NCI-H2196 (cell line): ENCODE results near the gene ETV3.

Experiments
- DNase-seq: peaks from one replicate; lab custom pipeline; 2025; ENCODE audit not compliant: unreplicated experiment; lab: John Stamatoyannopoulos, UW

The ETV3 gene

DNA sequence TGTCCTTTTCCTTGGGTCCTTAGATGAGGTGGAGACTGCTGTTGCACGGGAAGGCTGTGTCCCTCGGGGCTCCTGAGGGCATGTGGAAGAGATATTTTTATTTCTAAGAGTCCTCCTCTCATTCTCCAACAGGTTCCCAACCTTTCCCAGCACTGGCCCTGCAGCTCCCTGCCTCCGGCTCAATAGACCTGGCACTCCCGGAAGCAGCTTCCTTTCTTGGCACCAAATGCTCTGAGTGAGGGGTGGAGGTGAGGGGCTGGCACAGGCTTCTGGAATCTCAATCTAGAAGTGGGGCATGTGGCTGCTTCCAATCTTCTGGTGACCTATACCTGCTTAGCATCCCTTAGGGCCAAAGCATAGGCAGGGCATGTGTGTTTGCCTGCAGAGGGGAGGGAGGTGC, 43.1 kb downstream of the ETV3 start:
- no peak for DNase-seq

DNA sequence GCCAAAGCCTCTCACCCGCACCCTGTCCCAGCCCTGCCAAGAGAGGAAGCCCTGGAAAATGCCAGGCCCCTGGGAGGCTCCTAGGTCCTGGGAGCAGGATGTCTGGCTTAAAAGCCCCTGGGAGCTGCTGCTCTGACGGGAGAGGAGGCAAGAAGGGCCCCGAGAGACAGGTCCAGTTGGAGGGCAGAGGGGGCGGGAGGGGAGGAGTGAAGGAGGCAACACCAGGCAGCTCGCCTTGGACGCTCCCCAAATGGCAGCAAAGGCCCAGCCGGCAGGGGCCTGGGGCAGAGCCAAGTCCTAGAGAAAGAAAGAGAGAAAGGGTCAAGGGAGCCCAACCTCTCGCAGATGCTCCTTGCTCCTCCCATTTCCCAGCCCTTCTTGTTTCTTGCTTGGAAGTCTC, 45.4 kb downstream of the ETV3 start:
- no peak for DNase-seq

DNA sequence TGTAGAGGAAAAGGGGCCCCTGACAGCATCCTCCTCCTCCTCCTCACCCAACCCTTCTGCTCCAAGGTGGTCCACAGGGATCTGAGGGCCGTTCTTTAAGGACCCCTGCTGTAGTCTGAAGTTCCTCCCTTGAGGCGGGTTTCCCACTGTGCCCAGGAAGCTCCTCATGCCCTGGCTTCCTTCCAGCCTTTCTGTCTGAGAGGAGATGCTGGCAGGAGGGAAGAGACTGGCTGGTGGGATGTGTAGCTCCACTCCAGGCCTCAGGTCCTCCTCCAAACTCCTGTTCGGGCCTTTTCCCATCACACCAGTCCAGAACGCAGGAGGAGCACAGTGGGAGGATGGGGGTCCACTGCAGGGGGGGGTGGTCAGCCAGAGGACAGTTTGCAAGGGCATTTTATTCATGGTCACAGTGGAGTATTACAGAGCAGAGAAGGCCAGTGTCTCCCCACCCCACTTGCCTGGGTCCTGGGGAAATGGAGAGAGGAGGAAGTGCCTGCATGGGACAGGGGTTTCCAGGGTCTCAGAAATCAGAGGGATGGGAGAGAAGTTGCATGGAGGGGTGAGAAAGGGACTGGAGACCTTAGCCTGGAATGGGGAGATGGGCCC, 46.4 kb downstream of the ETV3 start:
- no peak for DNase-seq

DNA sequence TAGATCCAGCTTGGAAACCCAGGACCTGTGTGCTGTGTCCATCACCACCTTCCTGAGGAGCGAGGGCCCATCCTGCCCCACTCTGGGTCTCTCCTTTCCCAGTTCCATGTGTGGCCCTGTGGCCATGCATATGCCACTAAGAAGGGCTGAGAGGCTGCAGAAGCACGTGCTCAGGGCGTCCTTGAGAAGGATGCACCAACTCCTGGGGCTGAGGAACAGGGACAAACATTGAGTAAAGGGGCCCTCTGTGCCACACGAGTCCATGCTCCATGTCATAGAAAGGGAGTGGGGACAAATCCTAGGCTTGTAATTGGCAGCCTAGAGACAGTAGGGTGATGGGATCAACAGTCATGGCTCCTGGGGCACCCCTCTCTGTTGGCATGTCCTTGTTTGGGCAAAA, 47.0 kb downstream of the ETV3 start:
- no peak for DNase-seq

DNA sequence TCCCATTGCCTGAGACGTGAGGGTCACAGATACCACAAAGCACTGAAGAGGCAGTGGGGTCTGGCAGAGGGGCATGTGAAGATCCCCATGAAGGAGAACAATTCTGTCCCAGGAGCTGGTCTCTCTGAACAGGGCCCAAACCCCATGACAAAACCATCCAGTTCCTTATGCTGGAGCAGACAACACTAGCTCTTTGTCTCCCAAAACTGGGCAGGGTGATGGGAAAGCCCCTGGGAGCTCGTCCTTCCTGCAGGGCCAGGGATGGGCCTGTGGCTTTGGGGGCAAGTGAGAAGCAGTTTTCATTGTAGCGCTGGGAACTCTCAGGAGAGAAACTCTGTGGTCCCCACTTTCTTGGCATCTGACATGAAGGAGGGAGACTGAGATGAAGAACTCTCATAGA, 47.4 kb downstream of the ETV3 start:
- no peak for DNase-seq

DNA sequence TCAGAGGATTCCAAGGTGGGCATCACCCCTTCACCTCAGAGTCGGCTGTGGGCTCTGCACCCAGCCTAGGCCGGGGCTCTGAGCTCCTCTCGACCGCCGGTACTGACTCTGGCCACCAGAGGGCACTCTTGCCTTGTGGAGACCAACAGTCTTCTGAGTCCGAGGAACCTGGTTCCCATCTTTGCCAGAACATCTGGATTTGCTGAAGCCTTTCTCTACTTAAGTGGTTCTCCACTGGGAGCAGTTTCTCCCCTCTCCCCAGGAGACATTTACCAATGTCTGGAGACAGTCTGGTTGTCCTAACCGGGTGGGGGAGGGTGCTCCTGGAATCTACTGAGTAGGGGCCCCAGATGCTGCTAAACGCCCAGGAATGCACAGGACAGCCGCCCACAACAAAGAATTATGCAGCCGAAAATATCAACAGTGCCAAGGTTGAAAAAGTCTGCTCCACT, 48.0 kb downstream of the ETV3 start:
- DNase-seq, result peak; percentile 91

DNA sequence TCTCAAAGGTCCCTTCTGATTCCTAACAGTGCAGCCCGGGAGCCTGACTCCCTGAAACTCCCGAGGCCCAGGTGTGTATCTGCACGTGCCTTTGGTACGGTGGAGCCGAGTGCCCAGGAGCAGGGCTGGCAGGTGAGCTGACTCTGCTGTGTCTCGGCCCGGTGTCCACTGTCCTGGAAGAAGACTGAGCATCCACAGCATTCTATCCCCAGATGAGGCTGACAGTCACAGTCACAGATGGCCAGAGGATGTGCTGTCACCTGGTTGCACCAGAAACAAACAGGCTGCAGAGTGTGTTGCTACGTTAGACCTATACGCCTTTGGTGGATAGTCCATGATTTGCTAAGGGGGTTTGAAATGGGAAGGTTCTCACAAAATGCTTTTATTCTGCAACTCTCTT, 48.4 kb downstream of the ETV3 start:
- no peak for DNase-seq

DNA sequence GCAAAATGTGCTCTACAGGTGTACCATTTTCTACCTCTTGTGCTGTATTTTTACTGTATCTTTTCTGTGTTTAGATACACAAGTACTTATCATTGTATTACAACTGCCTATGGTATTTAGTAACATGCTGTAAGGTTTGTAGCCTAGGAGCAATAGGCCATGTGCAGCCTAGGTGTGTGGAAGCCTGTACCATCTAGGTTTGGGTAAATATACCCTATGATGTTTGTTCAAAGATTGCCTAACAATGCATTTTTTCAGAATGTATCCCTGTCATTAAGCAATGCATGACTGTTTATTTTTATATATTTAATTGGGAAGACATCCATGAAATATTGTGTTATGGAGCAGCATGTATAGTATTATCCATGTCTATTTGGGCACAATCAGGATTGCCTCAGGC, 49.6 kb downstream of the ETV3 start:
- DNase-seq, result no peak

DNA sequence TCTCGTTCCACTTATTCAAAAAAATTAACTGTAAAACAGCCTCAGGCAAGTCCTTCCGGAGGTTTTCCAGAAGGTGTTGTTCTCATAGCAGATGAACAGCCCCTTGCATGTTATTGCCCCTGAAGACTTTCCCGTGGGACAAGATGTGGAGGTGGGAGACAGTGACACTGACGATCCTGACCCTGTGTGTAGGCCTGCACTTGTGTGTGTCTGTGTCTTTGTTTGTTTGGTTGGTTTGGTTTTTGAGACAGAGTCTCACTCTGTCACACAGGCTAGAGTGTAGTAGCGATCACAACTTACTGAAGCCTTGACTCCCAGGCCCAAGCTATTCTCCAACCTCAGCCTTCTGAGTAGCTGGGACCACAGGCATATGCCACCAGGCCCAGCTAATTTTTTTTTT, 51.2 kb downstream of the ETV3 start:
- DNase-seq, result no peak

DNA sequence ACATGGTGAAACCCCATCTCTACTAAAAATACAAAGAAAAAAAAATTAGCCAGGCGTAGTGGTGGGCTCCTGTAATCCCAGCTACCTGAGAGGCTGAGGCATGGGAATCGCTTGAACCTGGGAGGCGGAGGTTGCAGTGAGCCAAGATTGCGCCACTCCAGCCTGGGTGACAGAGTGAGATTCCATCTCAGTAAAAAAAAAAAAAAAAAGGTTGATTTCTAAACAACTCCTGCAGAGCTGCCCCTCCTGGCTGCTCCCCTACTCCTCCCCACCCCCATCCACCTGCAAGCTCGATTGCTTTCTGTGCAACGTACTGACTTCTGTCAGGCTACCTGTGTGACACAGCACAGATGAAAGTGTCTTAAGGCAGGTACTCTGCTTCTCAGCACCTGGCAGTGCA, 51.9 kb downstream of the ETV3 start:
- DNase-seq, result no peak

DNA sequence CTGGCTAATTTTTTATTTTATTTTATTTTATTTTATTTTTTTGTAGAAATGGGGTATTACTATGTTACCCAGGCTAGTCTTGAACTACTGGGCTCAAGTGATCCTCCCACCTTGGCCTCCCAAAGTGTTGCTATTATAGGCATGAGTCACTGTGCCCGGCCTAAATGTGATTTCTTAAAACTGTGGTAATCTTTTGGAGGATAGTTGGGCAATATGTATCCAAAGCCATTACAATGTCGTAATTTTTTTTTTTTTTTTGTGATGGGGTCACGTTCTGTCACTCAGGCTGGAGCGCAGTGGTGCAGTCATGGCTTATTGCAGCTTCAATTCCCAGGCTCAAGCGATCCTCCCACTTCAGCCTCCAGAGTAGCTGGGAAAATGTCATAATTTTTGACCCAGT, 52.8 kb downstream of the ETV3 start:
- DNase-seq, result no peak

DNA sequence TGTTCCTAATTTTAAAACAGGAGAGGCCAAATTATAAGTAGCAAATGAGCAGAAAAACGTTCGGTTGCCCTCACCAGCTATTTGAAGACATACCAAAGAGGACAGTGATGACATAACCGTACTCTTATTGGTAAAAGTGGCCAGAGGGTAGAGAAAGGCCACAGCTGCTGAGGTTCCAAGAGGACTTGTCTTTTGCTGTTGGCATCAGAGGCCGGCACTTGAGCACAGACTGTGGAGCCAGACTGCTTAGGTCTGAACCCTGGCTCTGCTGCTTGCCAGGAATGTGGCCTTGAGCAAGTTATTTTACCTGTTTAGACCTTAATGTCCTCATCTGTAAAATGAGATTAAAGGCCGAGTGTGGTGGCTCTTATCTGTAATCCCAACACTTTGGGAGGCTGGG, 53.5 kb downstream of the ETV3 start:
- no peak for DNase-seq

DNA sequence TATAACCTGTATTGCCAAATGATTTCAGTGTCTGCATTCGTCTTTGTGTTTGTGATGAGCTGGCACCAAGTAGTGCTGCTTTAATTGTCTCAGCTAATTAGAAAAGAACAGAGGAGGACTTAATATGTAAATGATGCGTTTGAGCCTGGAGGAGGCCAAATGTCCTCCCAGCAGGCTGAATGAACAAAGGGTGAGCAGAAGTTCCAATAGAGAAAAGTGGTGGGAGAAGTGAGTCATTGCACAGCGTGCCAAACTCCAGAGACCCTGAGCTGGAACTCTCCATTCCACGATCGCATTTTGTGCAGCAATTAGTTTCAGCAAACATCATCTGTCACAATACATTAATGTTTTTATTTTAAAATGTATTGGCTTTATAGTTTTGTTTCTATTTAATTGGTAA, 56.5 kb downstream of the ETV3 start:
- no peak for DNase-seq

DNA sequence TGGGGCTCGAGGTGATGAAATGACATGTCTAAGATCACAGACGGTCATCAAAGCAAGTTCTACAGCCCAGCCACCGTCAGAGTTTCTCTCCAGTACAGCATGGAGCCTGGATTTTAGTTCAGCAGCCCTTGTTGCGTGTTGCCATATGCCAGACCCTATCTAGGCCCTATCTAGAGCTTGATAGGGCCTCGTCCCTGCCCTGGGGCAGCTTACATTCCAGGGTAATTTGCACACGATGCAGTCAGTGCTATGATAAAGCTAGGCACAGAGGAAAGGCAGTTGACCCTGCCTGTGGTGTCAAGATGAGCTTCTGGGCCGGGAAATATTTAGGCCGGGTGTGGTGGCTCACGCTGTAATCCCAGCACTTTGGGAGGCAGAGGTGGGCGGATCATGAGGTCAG, 57.5 kb downstream of the ETV3 start:
- no peak for DNase-seq

DNA sequence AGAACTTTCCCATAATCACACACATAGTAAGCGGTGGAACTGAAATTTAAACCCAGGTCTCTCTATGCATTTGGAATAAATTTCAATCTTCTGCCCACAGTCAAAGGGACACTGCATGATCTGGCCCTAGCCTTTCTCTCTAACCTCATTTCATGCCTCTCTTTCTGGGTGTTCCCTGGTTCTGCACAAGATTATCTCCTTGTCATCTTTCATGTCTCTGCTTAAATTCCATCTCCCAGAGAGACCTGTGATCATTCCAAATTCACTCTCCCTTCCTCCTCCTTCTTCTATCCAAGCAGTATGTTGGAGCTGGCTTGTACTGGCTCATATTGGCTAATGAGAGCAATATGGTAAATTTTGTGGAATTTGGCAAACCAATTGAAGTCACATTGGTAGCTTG, 60.8 kb downstream of the ETV3 start:
- DNase-seq, result no peak

DNA sequence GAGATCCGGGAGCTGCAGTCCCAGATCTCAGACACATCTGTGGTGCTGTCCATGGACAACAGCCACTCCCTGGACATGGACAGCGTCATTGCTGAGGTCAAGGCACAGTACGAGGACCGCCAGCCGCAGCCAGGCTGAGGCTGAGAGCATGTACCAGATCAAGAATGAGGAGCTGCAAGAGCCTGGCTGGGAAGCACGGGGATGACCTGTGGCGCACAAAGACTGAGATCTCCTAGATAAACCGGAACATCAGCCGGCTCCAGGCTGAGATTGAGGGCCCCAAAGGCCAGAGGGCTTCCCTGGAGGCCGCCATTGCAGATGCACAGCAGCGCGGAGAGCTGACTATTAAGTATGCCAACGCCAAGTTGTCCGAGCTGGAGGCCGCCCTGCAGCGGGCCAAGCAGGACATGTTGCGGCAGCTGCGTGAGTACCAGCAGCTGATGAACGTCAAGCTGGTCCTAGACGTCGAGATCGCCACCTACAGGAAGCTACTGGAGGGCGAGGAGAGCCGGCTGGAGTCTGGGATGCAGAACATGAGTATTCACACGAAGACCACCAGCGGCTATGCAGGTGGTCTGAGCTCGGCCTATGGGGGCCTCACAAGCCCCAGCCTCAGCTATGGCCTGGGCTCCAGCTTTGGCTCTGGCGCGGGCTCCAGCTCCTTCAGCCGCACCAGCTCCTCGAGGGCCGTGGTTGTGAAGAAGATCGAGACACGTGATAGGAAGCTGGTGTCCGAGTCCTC, 64.1 kb downstream of the ETV3 start:
- DNase-seq, result peak; percentile 69
